M059J (cell line): Measurements from ENCODE around the gene SEC22B. TPM values are rescaled to one million over a fixed set of nuclear protein-coding genes. Genes with fewer than 3 reads are reported as not detected.
A peak's percentile ranks its signal among the peaks of the same experiment; 100 is the strongest.
"Not testable (repeated sequence)": the region's sequence is repeated elsewhere in the genome, so short reads cannot be mapped to it uniquely, and the experiment has no call there.

Experiments used
- DNase-seq: peaks from one replicate; pipeline ENCODE4 v3.0.0-alpha.2; 2012; ENCODE audit warnings: low read depth
- total RNA-seq: library from RNA; depleted of rRNA; stranded (reverse); fragments of >200 nt; shearing (Covaris generic); gene quantifications from 2 replicates; pipeline ENCODE4 v1.2.3, GENCODE V29; 2014; rRNA removed

The SEC22B gene
- 53.3 and 67.0 TPM in 2 replicates for total RNA-seq

GRCh38 chr1:120176092-120176855, at the start of gene SEC22B:
Gene SEC22B (minus strand): TSS chr1:120176520. CDS start chr1:120176381, 139 bp downstream.
- peak; percentile 95 for DNase-seq

- not testable (repeated sequence) for DNase-seq
Observed at GRCh38 chr1:120217933-120218332, 41.6 kb upstream of the SEC22B start.

- DNase-seq, result not testable (repeated sequence)
Observed at GRCh38 chr1:120217175-120217929, 41.0 kb upstream of the SEC22B start.

GRCh38 chr1:120213606-120214005, 37.3 kb upstream of the SEC22B start:
- not testable (repeated sequence) for DNase-seq

GRCh38 chr1:120210754-120211153, 34.4 kb upstream of the SEC22B start:
- not testable (repeated sequence) for DNase-seq

GRCh38 chr1:120196863-120197775, 20.8 kb upstream of the SEC22B start:
- DNase-seq, result not testable (repeated sequence)

GRCh38 chr1:120188626-120189025, 12.3 kb upstream of the SEC22B start:
- not testable (repeated sequence) for DNase-seq

GRCh38 chr1:120182176-120182707, 5.9 kb upstream of the SEC22B start:
- not testable (repeated sequence) for DNase-seq

GRCh38 chr1:120179811-120180690, 3.7 kb upstream of the SEC22B start:
- peak; percentile 81 for DNase-seq

GRCh38 chr1:120178799-120179756, 2.8 kb upstream of the SEC22B start:
- peak; percentile 66 for DNase-seq

GRCh38 chr1:120178058-120178457, 1.7 kb upstream of the SEC22B start:
- not testable (repeated sequence) for DNase-seq

- peak; percentile 28 for DNase-seq
Observed at GRCh38 chr1:120175688-120176087, 632 bp downstream of the SEC22B start.

- DNase-seq, result not testable (repeated sequence)
Observed at GRCh38 chr1:120164761-120165160, 11.6 kb downstream of the SEC22B start.

- not testable (repeated sequence) for DNase-seq
Observed at GRCh38 chr1:120162015-120162414, 14.3 kb downstream of the SEC22B start.

GRCh38 chr1:120158495-120158894, 17.8 kb downstream of the SEC22B start:
- not testable (repeated sequence) for DNase-seq

GRCh38 chr1:120158086-120158485, 18.2 kb downstream of the SEC22B start:
- not testable (repeated sequence) for DNase-seq

- not testable (repeated sequence) for DNase-seq
Observed at GRCh38 chr1:120150138-120150822, 26.0 kb downstream of the SEC22B start.

GRCh38 chr1:120149420-120150059, 26.8 kb downstream of the SEC22B start:
- DNase-seq, result not testable (repeated sequence)
